Coronary artery (tissue), 2 donors: ENCODE measurements around the gene DOK7.

ENCODE experiments used
- DNase-seq: peaks from one replicate; pipeline ENCODE4 v3.0.0-alpha.2; 2017; ENCODE audit warnings: low spot score
- H3K27ac ChIP-seq, 2 donors: fragments of 200-600 bp; sonication (generic); one replicate each; pipeline ENCODE4 v1.5.1; 2016 to 2019
- H3K4me3 ChIP-seq: fragments of 200-600 bp; sonication (generic); 2 replicates; pipeline ENCODE4 v1.5.1; 2016; ENCODE audit warnings: mild to moderate bottlenecking, moderate library complexity
- CTCF ChIP-seq: fragments of 200-600 bp; sonication (generic); IDR thresholded peaks from one replicate; pipeline ENCODE4 v1.5.1; 2019; ENCODE audit warnings: antibody characterized with exemption

DOK7 gene

DNA sequence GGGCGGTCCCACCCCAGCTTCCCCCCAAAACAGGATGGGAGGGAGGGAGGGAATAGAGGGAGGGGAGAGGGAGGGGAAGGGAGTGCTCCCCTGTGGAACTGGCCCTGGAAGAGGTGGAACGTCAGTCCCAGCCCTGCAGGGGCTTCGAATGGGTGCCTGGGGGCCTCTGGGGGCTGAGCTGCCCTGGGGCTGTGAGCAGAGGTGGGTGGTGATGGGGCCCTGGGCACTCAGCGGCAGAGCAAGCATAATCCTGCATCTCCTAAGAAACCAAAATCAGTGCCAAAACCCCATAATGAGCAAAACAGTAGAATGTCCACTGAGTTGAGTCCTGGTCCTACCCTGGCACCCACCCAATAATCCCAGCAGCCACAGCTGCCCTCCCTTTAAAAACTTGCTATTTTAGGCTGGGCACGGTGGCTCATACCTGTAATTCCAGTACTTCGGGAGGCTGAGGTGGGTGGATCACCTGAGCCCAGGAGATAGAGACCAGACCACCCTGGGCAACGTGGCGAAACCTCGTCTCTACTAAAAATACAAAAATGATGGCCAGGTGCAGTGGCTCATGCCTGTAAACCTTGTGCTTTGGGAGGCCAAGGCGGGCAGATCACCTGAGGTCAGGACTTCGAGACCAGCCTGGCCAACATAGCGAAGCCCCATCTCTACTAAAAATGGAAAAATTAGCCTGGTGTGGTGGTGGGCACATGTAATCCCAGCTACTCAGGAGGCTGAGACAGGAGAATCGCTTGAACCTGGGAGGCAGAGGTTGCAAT is 11.1 kb downstream of the DOK7 start:
- no peak for DNase-seq
- H3K27ac ChIP-seq = no peak overlapping the region
- H3K4me3 ChIP-seq = no peak overlapping the region
- no peak for TF ChIP-seq CTCF

DNA sequence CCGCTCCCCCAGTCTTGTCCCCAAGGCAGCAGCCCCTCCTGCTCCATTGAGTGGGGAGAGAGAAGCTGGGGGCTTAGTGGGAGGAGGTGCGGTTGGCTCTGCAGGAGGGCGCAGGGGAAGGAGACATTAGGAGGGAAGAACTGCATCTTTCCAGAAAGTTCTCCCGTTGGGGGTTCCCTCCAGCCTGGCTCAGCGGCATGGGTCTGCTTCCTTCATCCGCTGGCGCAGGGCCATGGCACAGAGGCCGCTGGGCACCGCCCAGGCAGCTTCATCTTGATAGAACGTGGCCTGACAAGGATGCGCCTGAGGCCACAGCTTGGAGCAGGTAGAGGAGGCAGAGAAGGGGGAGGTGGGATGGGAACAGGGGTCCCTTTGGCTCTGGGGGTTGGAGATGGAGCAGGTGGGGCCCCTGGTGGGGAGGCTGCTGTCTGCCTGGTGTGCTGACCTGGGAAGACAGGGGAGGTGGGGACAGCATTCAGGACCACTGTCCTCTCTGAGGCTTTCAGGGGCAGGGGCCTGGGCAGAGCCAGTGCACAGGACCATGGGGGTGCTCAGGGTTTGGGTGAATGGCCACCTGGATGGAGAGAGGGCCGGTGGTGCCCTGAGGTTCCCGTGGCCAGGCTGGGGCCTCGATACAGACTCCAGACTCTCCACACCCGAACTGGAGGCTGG is 12.1 kb downstream of the DOK7 start:
- no peak for DNase-seq
- TF ChIP-seq CTCF = no peak
- no peak overlapping the region for H3K27ac ChIP-seq
- H3K4me3 ChIP-seq = no peak overlapping the region

DNA sequence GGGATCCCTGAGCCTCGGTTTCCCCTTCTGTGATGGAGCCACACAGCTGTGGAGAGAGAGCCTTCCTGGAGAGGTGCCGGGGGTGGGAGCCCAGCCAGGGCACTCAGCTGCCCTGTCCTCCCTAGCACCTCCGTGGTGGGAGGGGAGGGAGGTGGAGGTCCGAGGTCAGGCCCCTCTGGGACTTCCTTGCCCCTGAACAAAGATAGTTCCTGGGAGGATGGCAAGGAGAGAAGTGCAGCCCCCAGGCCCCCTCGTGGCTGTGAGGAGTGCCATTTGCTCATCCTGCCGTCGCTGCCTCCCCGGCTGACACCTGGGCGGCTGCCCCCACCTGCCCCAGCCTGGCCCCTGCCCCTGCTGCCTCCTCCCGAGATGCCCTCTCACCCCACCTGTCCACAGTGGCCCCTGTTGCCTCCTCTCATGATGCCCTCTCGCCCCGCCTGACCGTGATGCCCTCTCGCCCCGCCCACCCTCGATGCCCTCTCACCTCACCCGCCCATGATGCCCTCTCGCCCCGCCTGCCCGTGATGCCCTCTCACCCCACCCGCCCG is 12.7 kb downstream of the DOK7 start:
- DNase-seq = no peak
- TF ChIP-seq CTCF = no peak
- H3K4me3 ChIP-seq = no peak overlapping the region

DNA sequence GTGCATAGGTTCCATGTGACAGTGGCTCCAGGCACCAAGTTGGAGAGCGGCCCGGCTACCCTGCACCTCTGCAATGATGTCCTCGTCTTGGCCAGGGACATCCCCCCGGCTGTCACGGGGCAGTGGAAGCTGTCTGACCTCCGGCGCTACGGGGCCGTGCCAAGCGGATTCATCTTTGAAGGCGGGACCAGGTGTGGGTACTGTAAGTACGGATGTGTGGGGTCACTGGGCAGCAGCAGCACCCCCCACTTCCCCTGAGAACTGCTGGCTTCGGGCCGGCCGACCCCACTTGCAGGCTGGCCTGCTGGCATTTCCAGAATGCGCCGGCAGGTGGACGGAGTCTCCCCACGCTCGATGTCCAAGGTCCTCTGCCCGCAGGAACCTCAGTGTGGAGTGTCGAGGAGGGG is 13.2 kb downstream of the DOK7 start:
- TF ChIP-seq CTCF = no peak
- H3K4me3 ChIP-seq = no peak overlapping the region
- H3K27ac ChIP-seq = no peak overlapping the region
- DNase-seq = no peak

More for the DNA sequence above, 12.7 kb downstream of the DOK7 start:
- no peak overlapping the region for H3K27ac ChIP-seq

- no peak for DNase-seq
- no peak overlapping the region for H3K27ac ChIP-seq
- no peak for TF ChIP-seq CTCF
- H3K4me3 ChIP-seq = no peak overlapping the region
Observed at GRCh38 chr4:3476936-3477749, 14.0 kb downstream of the DOK7 start.

GRCh38 chr4:3477750-3478430 is 14.8 kb downstream of the DOK7 start:
- no peak for TF ChIP-seq CTCF
- Histone ChIP-seq H3K4me3 (no peak overlapping the region), H3K27ac (no peak overlapping the region)
- no peak for DNase-seq
